ENCODE measurements around the gene PRTG. TPM values are rescaled to one million over a fixed set of nuclear protein-coding genes. Genes with fewer than 3 reads are reported as not detected.

PRTG gene
- total and polyA plus RNA-seq, 12 donors = 0.40 to 4.3 (median 2.8) TPM

DNA sequence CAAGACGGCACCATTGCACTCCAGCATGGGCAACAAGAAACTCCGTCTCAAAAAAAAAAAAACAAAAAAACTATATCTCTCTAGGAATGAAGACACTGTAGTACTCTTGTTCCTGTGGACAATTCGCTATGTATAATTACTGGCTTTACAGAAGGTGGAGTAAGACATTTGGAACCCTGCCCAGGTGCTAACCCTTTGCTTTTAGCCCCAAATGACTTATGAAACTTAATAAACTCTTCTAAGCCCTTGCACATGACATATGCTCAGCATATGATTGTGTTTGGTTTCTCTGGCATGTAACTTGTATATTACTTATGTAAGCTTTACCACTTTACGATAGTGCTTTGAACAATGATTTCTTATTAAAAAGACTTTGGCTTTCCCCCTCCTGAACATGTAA lies 27.3 kb upstream of the PRTG start:
- Histone ChIP-seq H3K27me3 (no peaks in the 10 kb centered on the region), H3K36me3 (replicated peaks in 1 of 2) (no peaks in the 10 kb centered on the region), H3K4me1 (replicated peaks in 1 of 2) (no peaks in the 10 kb centered on the region), H3K9me3 (replicated peaks in 1 of 3) (no peaks in the 10 kb centered on the region), H3K27ac (no peak overlapping the region), H3K4me3 (no peak overlapping the region)
- TF ChIP-seq, protein P1, sequence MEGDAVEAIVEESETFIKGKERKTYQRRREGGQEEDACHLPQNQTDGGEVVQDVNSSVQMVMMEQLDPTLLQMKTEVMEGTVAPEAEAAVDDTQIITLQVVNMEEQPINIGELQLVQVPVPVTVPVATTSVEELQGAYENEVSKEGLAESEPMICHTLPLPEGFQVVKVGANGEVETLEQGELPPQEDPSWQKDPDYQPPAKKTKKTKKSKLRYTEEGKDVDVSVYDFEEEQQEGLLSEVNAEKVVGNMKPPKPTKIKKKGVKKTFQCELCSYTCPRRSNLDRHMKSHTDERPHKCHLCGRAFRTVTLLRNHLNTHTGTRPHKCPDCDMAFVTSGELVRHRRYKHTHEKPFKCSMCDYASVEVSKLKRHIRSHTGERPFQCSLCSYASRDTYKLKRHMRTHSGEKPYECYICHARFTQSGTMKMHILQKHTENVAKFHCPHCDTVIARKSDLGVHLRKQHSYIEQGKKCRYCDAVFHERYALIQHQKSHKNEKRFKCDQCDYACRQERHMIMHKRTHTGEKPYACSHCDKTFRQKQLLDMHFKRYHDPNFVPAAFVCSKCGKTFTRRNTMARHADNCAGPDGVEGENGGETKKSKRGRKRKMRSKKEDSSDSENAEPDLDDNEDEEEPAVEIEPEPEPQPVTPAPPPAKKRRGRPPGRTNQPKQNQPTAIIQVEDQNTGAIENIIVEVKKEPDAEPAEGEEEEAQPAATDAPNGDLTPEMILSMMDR (IDR thresholded peaks at IDR 0.05) = no peak
- no peak for TF ChIP-seq POLR2A (IDR thresholded peaks at IDR 0.05)
- no peak for DNase-seq
- intact Hi-C loops (cut with DNase I) = no loop called here
- WGBS, 4 donors = 77 to 81% (median 79%) methylated on average over 4 of the region's 4 CpGs

- H3K9me3 ChIP-seq (replicated peaks in 1 of 3) = no peaks in the 10 kb centered on the region
- intact Hi-C loops (cut with DNase I) = no loop called here
- no peaks in the 10 kb centered on the region for H3K36me3 ChIP-seq (replicated peaks in 1 of 2)
- no peak for DNase-seq
- H3K27ac ChIP-seq = no peak overlapping the region
- H3K4me3 ChIP-seq = no peak overlapping the region
- WGBS, 4 donors = 73 to 82% (median 80%) methylated on average over 10 of the region's 10 CpGs
- no peaks in the 10 kb centered on the region for H3K4me1 ChIP-seq (replicated peaks in 1 of 2)
- no peaks in the 10 kb centered on the region for H3K27me3 ChIP-seq
- TF ChIP-seq POLR2A (IDR thresholded peaks at IDR 0.05) = no peak
- TF ChIP-seq, protein P1 (IDR thresholded peaks at IDR 0.05) = no peak
Measured at GRCh38 chr15:55768670-55769185, 25.8 kb upstream of the PRTG start.

GRCh38 chr15:55766676-55767075 lies 23.7 kb upstream of the PRTG start:
- 74 to 87% (median 78%) methylated on average over 4 of the region's 4 CpGs for WGBS, 4 donors
- intact Hi-C loops (cut with DNase I) = no loop called here
- Histone ChIP-seq H3K36me3 (replicated peaks in 1 of 2) (no peaks in the 10 kb centered on the region), H3K9me3 (replicated peaks in 1 of 3) (no peaks in the 10 kb centered on the region), H3K27ac (no peak overlapping the region), H3K4me1 (replicated peaks in 1 of 2) (no peaks in the 10 kb centered on the region), H3K4me3 (no peak overlapping the region), H3K27me3 (no peaks in the 10 kb centered on the region)
- no peak for DNase-seq
- TF ChIP-seq POLR2A (IDR thresholded peaks at IDR 0.05) = no peak
- TF ChIP-seq, protein P1 (IDR thresholded peaks at IDR 0.05) = no peak

DNA sequence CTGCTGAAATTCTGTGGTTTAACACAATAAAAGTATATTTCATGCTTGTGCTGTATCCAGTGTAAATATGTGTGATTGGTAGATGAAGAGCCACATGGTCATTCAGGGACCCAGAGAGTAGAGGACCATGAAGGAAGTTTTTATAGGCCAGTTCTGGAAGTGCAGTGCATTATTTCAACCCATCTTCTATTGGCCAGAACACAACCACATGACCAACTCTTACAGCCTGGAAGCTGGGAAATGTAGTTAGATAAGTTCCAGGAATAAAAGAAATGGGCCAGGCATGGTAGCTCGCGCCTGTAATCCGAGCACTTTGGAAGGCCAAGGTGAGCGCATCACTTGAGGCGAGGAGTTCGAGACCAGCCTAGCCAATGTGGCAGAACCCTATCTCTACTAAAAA lies 21.4 kb upstream of the PRTG start:
- Histone ChIP-seq H3K27ac (no peak overlapping the region), H3K36me3 (replicated peaks in 1 of 2) (no peaks in the 10 kb centered on the region), H3K4me3 (no peak overlapping the region), H3K27me3 (no peaks in the 10 kb centered on the region), H3K4me1 (replicated peaks in 1 of 2) (no peaks in the 10 kb centered on the region), H3K9me3 (replicated peaks in 1 of 3) (no peaks in the 10 kb centered on the region)
- 90 to 98% (median 91%) methylated on average over 6 of the region's 6 CpGs for WGBS, 4 donors
- no peak for TF ChIP-seq POLR2A (IDR thresholded peaks at IDR 0.05)
- TF ChIP-seq, protein P1 (IDR thresholded peaks at IDR 0.05) = no peak
- DNase-seq = no peak
- intact Hi-C loops (cut with DNase I) = no loop called here

Measured in adrenal gland (tissue), 12 donors.